ENCODE results near the gene TTC27.

The TTC27 gene

DNA sequence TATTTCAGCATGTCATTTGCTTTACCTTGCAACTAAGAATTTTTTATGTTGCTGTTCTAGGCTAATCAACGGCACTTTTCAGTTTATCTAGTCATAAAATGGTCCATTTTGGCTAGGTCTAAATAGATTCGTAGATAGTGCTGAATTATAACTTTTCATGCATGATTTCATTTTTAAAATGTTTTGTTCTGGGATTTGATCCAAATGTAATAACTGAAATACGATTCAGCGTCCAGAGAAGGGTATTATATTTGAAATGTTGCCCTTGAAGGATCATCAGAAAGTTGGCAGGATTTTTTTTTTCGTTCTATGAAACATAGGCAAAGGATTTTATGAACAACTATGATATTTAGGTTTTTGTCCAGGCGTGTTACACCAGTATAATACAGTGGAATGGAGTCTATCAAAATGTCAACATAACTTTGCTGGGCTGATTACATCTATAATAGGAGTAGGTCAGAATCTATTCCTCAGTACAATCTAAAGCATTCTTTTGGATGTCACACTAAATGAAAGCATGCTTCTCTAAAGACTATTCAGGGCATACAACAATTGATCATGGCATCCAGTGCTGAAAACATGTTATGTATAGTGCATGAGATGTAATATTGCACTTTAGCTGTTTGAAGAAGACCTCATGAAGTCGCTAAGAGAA is 24.8 kb downstream of the TTC27 start:
- H3K9ac ChIP-seq, result no peak overlapping the region
- H3K4me2 ChIP-seq, result no peak overlapping the region
- peaks cover 43 to 100% (median 91%) of the 10 kb centered on the region in 11 experiments for H3K36me3 ChIP-seq
- no peak overlapping the region for H3K27ac ChIP-seq
- no peak for TF ChIP-seq Cebpa-rat (IDR thresholded peaks at IDR 0.05)
- H3K4me1 ChIP-seq, result no peaks in the 10 kb centered on the region
- no peaks in the 10 kb centered on the region; a peak in 1 of 22 replicates for H4K20me1 ChIP-seq
- no peak overlapping the region for H3K4me3 ChIP-seq
- no peaks in the 10 kb centered on the region for H3K27me3 ChIP-seq
- H3K9me3 ChIP-seq (replicated peaks in 1 of 11), result no peaks in the 10 kb centered on the region

DNA sequence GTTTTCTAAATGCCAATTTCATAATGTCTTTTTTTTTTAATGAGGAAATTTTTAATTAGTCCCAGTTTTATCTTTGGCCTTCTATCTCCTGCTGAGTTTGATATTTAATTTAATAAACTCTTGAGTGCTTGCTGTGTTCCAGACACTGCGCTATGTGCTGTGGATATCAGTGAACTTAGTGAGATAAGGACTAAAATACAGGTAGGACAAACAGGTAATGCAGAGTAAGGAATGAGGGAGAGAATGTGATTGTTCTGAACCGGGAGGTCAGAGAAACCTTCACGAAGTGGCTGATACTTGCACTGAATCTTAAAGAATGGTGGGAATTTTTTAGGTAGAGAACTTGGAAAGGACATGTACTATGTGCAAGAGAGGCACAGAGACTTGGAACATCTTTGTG is 28.2 kb downstream of the TTC27 start:
- Histone ChIP-seq H3K4me2 (no peak overlapping the region), H3K9me3 (replicated peaks in 1 of 11) (peaks cover 5 to 15% (median 7%) of the 10 kb centered on the region in 11 experiments; a peak in 15 of 22 replicates), H4K20me1 (no peaks in the 10 kb centered on the region; a peak in 1 of 22 replicates), H3K36me3 (peaks cover 37 to 92% (median 78%) of the 10 kb centered on the region in 11 experiments), H3K9ac (no peak overlapping the region), H3K27me3 (no peaks in the 10 kb centered on the region), H3K27ac (no peak overlapping the region), H3K4me1 (no peaks in the 10 kb centered on the region), H3K4me3 (no peak overlapping the region)
- no peak for TF ChIP-seq Cebpa-rat (IDR thresholded peaks at IDR 0.05)

DNA sequence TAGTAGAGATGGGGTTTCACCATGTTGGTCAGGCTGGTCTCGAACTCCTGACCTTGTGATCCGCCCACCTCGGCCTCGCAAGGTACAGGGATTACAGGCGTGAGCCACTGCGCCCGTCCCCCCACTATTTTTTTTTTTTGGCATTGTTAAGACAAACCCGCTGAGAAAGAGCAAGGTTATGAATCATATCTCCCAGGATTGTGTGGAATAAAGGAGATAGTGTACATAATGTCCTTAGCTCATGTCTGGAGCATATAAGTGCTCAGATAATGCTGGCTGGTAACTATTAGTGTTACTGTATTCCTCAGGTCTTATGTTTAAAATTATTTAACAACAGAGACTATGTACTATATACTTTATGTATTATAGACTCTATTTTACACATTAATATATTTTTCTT is 36.0 kb downstream of the TTC27 start:
- H3K9ac ChIP-seq, result no peak overlapping the region
- no peak for TF ChIP-seq Cebpa-rat (IDR thresholded peaks at IDR 0.05)
- no peaks in the 10 kb centered on the region for H3K27me3 ChIP-seq
- H3K4me2 ChIP-seq, result no peak overlapping the region
- peaks cover 0 to 7% (median 0%) of the 10 kb centered on the region in 11 experiments; a peak in 2 of 22 replicates for H4K20me1 ChIP-seq
- H3K4me3 ChIP-seq, result no peak overlapping the region
- peaks cover 5 to 15% (median 7%) of the 10 kb centered on the region in 11 experiments; a peak in 15 of 22 replicates for H3K9me3 ChIP-seq (replicated peaks in 1 of 11)
- no peaks in the 10 kb centered on the region for H3K4me1 ChIP-seq
- H3K36me3 ChIP-seq, result peaks cover 36 to 72% (median 55%) of the 10 kb centered on the region in 11 experiments
- H3K27ac ChIP-seq, result no peak overlapping the region

DNA sequence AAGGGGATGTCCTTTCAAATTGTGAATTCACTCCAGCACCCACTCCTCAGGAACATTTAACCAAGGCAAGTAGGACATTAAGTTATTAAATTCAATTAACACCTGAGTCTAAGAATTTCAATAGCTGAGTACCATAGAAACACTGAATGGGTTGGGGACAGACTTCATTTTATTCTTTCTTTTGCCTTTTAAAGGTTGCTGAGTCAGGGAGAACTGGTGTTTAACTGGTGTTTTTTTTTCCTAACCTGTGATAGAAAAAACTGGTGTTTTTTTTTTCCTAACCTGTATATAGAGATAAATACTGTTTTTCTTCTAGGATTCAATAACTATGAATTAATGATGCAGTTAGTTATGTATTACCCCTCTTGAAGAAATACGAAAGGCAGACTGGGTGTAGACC is 38.9 kb downstream of the TTC27 start:
- Histone ChIP-seq H3K4me1 (no peaks in the 10 kb centered on the region), H3K27ac (no peak overlapping the region), H4K20me1 (peaks cover 0 to 7% (median 0%) of the 10 kb centered on the region in 11 experiments; a peak in 2 of 22 replicates), H3K4me2 (no peak overlapping the region), H3K36me3 (peaks cover 36 to 86% (median 59%) of the 10 kb centered on the region in 11 experiments), H3K9me3 (replicated peaks in 1 of 11) (no peaks in the 10 kb centered on the region), H3K4me3 (no peak overlapping the region), H3K9ac (no peak overlapping the region), H3K27me3 (no peaks in the 10 kb centered on the region)
- TF ChIP-seq Cebpa-rat (IDR thresholded peaks at IDR 0.05), result no peak

DNA sequence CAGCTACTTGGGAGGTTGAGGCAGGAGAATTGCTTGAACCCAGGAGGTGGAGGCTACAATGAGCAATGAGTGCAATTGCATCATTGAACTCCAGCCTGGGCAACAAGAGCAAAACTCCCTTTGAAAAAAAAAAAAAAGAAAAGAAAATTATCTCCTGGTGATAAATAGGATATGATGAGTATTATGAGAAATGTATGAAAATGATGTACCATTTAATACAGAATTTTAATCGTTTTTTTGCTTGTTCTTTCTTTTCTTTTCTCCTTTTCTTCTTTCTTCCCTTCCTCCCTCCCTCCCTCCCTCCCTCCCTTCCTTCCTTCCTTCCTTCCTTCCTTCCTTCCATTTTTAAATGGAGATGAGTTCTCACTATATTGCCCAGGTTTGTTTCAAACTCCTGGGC is 40.4 kb downstream of the TTC27 start:
- Histone ChIP-seq H3K27ac (no peak overlapping the region), H3K27me3 (no peaks in the 10 kb centered on the region), H4K20me1 (peaks cover 0 to 1% (median 0%) of the 10 kb centered on the region in 11 experiments; a peak in 1 of 22 replicates), H3K4me2 (no peak overlapping the region), H3K9me3 (replicated peaks in 1 of 11) (no peaks in the 10 kb centered on the region), H3K4me1 (no peaks in the 10 kb centered on the region), H3K4me3 (no peak overlapping the region), H3K9ac (no peak overlapping the region), H3K36me3 (peaks cover 37 to 96% (median 70%) of the 10 kb centered on the region in 11 experiments)
- TF ChIP-seq Cebpa-rat (IDR thresholded peaks at IDR 0.05), result no peak

DNA sequence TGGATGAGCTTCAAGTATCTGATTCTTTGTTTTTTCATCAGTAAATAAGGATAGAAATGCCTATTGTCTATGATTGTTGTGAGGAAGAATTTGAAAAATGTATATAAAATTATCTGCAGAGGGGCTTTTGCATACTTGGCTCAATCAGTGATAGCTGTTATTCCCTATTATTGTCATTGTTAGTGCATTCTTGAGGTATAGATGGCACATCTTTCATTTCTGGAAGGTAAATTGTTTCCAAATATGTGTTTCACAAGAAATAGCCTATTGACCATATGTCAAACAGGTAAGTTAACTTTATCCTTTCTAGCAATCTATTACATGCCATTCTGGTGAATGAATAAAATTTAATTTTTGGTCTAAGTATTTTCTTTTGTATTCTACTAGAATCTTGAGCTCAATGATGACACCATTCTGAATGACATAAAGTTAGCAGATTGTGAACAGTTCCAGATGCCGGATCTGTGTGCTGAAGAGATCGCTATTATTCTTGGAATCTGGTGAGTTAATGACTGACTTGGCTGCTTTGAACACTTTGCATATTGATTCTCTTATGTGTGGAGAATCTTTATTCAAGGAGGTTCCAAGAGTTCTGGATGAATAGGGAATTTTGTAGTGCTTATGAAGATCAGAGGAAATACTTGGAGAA is 44.2 kb downstream of the TTC27 start:
- no peak overlapping the region for H3K4me3 ChIP-seq
- no peaks in the 10 kb centered on the region for H3K27me3 ChIP-seq
- no peak for TF ChIP-seq Cebpa-rat (IDR thresholded peaks at IDR 0.05)
- H3K4me1 ChIP-seq, result no peaks in the 10 kb centered on the region
- H3K9me3 ChIP-seq (replicated peaks in 1 of 11), result no peaks in the 10 kb centered on the region
- no peak overlapping the region for H3K9ac ChIP-seq
- no peak overlapping the region for H3K27ac ChIP-seq
- peaks cover 23 to 91% (median 58%) of the 10 kb centered on the region in 11 experiments for H3K36me3 ChIP-seq
- no peaks in the 10 kb centered on the region for H4K20me1 ChIP-seq
- H3K4me2 ChIP-seq, result no peak overlapping the region

DNA sequence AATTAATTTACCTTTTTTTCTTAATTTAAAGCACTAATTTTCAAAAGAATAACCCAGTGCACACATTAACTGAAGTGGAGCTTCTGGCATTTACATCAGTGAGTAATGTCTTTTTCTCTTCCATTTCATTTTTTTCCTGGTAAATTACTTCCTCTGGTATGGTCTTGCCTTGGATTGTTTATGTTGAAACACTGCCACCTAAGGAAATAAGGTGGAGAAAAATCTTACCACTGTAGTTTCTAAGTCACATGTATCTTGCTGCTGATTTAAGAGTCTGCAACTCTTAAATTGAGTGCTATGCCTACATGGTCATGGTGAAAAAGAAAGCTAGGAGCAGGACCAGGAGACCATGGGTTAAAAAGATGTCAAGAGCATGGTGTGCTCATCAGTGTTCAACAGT is 51.0 kb downstream of the TTC27 start:
- H3K4me2 ChIP-seq, result no peak overlapping the region
- H3K4me1 ChIP-seq, result no peaks in the 10 kb centered on the region
- no peak for TF ChIP-seq Cebpa-rat (IDR thresholded peaks at IDR 0.05)
- H3K4me3 ChIP-seq, result no peak overlapping the region
- peaks cover 0 to 5% (median 0%) of the 10 kb centered on the region in 11 experiments; a peak in 1 of 22 replicates for H4K20me1 ChIP-seq
- peaks cover 21 to 86% (median 58%) of the 10 kb centered on the region in 11 experiments; a peak in 21 of 22 replicates for H3K36me3 ChIP-seq
- no peaks in the 10 kb centered on the region for H3K27me3 ChIP-seq
- H3K9ac ChIP-seq, result no peak overlapping the region
- H3K9me3 ChIP-seq (replicated peaks in 1 of 11), result 0 out of 22 replicates have a peak, but pooled peaks cover 0 to 2% (median 0%) of the 10 kb centered on the region in 11 experiments
- H3K27ac ChIP-seq, result no peak overlapping the region

DNA sequence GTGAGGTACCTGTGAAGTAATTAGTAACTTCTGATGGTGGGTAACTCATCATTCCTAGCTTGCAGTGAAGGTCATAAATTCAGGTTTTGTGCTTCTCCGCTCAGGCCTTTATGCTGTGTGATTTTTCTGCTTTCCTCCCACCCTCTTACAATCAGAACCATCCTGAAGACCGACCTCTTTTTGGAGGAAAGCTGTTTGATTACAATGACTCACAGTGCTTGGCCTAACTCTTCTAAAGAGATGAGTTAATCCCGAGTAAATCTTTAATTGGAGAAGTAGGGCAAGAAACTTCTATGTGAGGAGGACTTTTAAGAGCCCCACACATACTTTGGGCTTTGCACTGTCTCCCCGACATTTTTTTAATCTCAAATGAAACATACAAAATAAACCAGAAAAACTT is 53.1 kb downstream of the TTC27 start:
- 0 out of 22 replicates have a peak, but pooled peaks cover 0 to 2% (median 0%) of the 10 kb centered on the region in 11 experiments for H3K9me3 ChIP-seq (replicated peaks in 1 of 11)
- peaks cover 0 to 5% (median 0%) of the 10 kb centered on the region in 11 experiments; a peak in 1 of 22 replicates for H4K20me1 ChIP-seq
- H3K4me1 ChIP-seq, result no peaks in the 10 kb centered on the region
- H3K27me3 ChIP-seq, result no peaks in the 10 kb centered on the region
- H3K4me3 ChIP-seq, result no peak overlapping the region
- no peak overlapping the region for H3K27ac ChIP-seq
- H3K9ac ChIP-seq, result no peak overlapping the region
- no peak for TF ChIP-seq Cebpa-rat (IDR thresholded peaks at IDR 0.05)
- H3K36me3 ChIP-seq, result peaks cover 22 to 86% (median 54%) of the 10 kb centered on the region in 11 experiments; a peak in 21 of 22 replicates
- no peak overlapping the region for H3K4me2 ChIP-seq

DNA sequence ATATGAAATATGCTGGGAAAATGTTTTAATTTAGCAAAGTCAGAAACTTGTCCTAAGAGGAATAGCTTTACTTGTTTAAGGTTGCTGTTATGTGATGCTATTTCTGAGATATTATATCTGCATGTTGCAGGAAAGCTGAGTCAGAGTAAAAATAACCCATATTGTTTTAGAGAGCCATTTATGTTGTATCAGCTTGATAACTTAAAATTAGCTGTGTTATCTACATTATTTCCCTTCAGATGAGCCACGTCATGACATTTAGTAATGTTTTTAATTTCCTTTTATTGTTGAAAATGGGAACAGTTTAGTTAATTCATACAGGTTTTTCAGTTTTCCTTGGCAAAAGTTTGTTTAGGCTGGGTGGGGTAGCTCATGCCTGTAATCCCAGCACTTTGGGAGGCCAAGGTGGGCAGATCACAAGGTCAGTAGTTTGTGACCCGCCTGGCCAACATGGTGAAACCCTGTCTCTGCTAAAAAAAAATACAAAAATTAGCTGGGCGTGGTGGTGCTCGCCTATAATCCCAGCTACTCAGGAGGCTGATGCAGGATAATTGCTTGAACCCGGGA is 55.8 kb downstream of the TTC27 start:
- no peak overlapping the region for H3K4me2 ChIP-seq
- H3K4me3 ChIP-seq, result no peak overlapping the region
- no peak for TF ChIP-seq Cebpa-rat (IDR thresholded peaks at IDR 0.05)
- no peak overlapping the region for H3K9ac ChIP-seq
- peaks cover 0 to 7% (median 0%) of the 10 kb centered on the region in 10 experiments; a peak in 7 of 20 replicates for H3K4me1 ChIP-seq
- H3K9me3 ChIP-seq (replicated peaks in 1 of 11), result 0 out of 22 replicates have a peak, but pooled peaks cover 0 to 2% (median 0%) of the 10 kb centered on the region in 11 experiments
- H3K27ac ChIP-seq, result no peak overlapping the region
- H3K36me3 ChIP-seq, result peaks cover 22 to 77% (median 47%) of the 10 kb centered on the region in 11 experiments; a peak in 21 of 22 replicates
- no peaks in the 10 kb centered on the region for H3K27me3 ChIP-seq
- peaks cover 0 to 5% (median 0%) of the 10 kb centered on the region in 11 experiments; a peak in 1 of 22 replicates for H4K20me1 ChIP-seq

All from BLaER1 treated with 17β-estradiol and CSF1 and Interleukin-3, amounts not matched to agents 10 nM and 100 nM (cell line).